ENCODE results near the gene WDR76. TPM values are rescaled to one million over a fixed set of nuclear protein-coding genes. Genes with fewer than 3 reads are reported as not detected.
"Not testable (repeated sequence)": the region's sequence is repeated elsewhere in the genome, so short reads cannot be mapped to it uniquely, and the experiment has no call there.

Gene WDR76
- total RNA-seq, 2 experiments from 2014 or later: 72.2 to 74.7 TPM

GRCh38 chr15:43866636-43867035 lies 39.8 kb downstream of the WDR76 start:
- DNase-seq, H3K4me3 Mint-ChIP-seq, POLR2A ChIA-PET, H3K27me3 Mint-ChIP-seq, H3K9me3 Mint-ChIP-seq, H3K4me1 Mint-ChIP-seq, H3K27ac Mint-ChIP-seq, CTCF ChIA-PET: not testable (repeated sequence)
- peaks cover 55% of the 10 kb centered on the region for H3K36me3 Mint-ChIP-seq (ENCODE audit: low read depth)

- no peaks in the 10 kb centered on the region for H3K4me1 Mint-ChIP-seq
- no peak for DNase-seq
- H3K9me3 Mint-ChIP-seq: no peaks in the 10 kb centered on the region
- ChIA-PET POLR2A (no interaction called here), CTCF (no interaction called here)
- H3K27me3 Mint-ChIP-seq: no peaks in the 10 kb centered on the region
- H3K36me3 Mint-ChIP-seq (ENCODE audit: low read depth): peaks cover 55% of the 10 kb centered on the region
- H3K27ac Mint-ChIP-seq: no peak overlapping the region
- H3K4me3 Mint-ChIP-seq: no peak overlapping the region
Observed at GRCh38 chr15:43867096-43867495, 40.3 kb downstream of the WDR76 start.

GRCh38 chr15:43868406-43868805 lies 41.6 kb downstream of the WDR76 start:
- peaks cover 61% of the 10 kb centered on the region for H3K36me3 Mint-ChIP-seq (ENCODE audit: low read depth)
- no peaks in the 10 kb centered on the region for H3K27me3 Mint-ChIP-seq
- H3K27ac Mint-ChIP-seq: no peak overlapping the region
- DNase-seq: no peak
- CTCF ChIA-PET: no interaction called here
- H3K4me1 Mint-ChIP-seq: no peaks in the 10 kb centered on the region
- H3K4me3 Mint-ChIP-seq: no peak overlapping the region
- POLR2A ChIA-PET: interaction anchor here (0.6 kb wide), 1 partner anchor 540 kb away, joined by 3 read pairs; no protein-coding TSS in a partner anchor
- H3K9me3 Mint-ChIP-seq: no peaks in the 10 kb centered on the region

GRCh38 chr15:43871835-43872234 lies 45.0 kb downstream of the WDR76 start:
- DNase-seq: no peak
- Mint-ChIP-seq H3K4me3 (no peak overlapping the region), H3K36me3 (ENCODE audit: low read depth) (peaks cover 60% of the 10 kb centered on the region), H3K27me3 (no peaks in the 10 kb centered on the region), H3K9me3 (no peaks in the 10 kb centered on the region), H3K27ac (no peak overlapping the region), H3K4me1 (no peaks in the 10 kb centered on the region)
- ChIA-PET CTCF (interaction anchor here (1.5 kb wide), 1 partner anchor 19 kb away, joined by 3 read pairs; no protein-coding TSS in a partner anchor), POLR2A (no interaction called here)

- POLR2A ChIA-PET: interaction anchor here (1.3 kb wide), 1 partner anchor 9 kb away, joined by 4 read pairs; no protein-coding TSS in a partner anchor
Observed at GRCh38 chr15:43872416-43873020, 45.7 kb downstream of the WDR76 start.

GRCh38 chr15:43873651-43874050 lies 46.8 kb downstream of the WDR76 start:
- H3K27ac Mint-ChIP-seq: no peak overlapping the region
- POLR2A ChIA-PET: no interaction called here
- no peak overlapping the region for H3K4me3 Mint-ChIP-seq
- H3K36me3 Mint-ChIP-seq (ENCODE audit: low read depth): peaks cover 53% of the 10 kb centered on the region
- no peak for DNase-seq
- no peaks in the 10 kb centered on the region for H3K4me1 Mint-ChIP-seq
- no peaks in the 10 kb centered on the region for H3K27me3 Mint-ChIP-seq
- CTCF ChIA-PET: interaction anchor here (0.6 kb wide), 1 partner anchor 30 kb away, joined by 3 read pairs; no protein-coding TSS in a partner anchor
- no peaks in the 10 kb centered on the region for H3K9me3 Mint-ChIP-seq

More at GRCh38 chr15:43872416-43873020, 45.7 kb downstream of the WDR76 start:
- no peaks in the 10 kb centered on the region for H3K4me1 Mint-ChIP-seq
- no peak overlapping the region for H3K4me3 Mint-ChIP-seq
- CTCF ChIA-PET: interaction anchor here (1.5 kb wide), 1 partner anchor 19 kb away, joined by 3 read pairs; no protein-coding TSS in a partner anchor
- no peaks in the 10 kb centered on the region for H3K27me3 Mint-ChIP-seq
- peaks cover 55% of the 10 kb centered on the region for H3K36me3 Mint-ChIP-seq (ENCODE audit: low read depth)
- no peak for DNase-seq
- H3K27ac Mint-ChIP-seq: no peak overlapping the region
- H3K9me3 Mint-ChIP-seq: no peaks in the 10 kb centered on the region

GRCh38 chr15:43876872-43877271 lies 50.1 kb downstream of the WDR76 start:
- ChIA-PET POLR2A (interaction anchor here (1.0 kb wide), 1 partner anchor 14 kb away, joined by 4 read pairs; no protein-coding TSS in a partner anchor), CTCF (interaction anchor here (0.6 kb wide), 1 partner anchor 328 kb away, joined by 4 read pairs; no protein-coding TSS in a partner anchor)
- no peaks in the 10 kb centered on the region for H3K27me3 Mint-ChIP-seq
- no peaks in the 10 kb centered on the region for H3K9me3 Mint-ChIP-seq
- no peak overlapping the region for H3K27ac Mint-ChIP-seq
- DNase-seq: no peak
- H3K4me3 Mint-ChIP-seq: no peak overlapping the region
- H3K4me1 Mint-ChIP-seq: no peaks in the 10 kb centered on the region
- H3K36me3 Mint-ChIP-seq (ENCODE audit: low read depth): peaks cover 50% of the 10 kb centered on the region

GRCh38 chr15:43877371-43877770 lies 50.6 kb downstream of the WDR76 start:
- Mint-ChIP-seq H3K9me3 (no peaks in the 10 kb centered on the region), H3K27ac (no peak overlapping the region), H3K4me1 (no peaks in the 10 kb centered on the region), H3K27me3 (no peaks in the 10 kb centered on the region), H3K36me3 (ENCODE audit: low read depth) (peaks cover 49% of the 10 kb centered on the region), H3K4me3 (no peak overlapping the region)
- ChIA-PET POLR2A (no interaction called here), CTCF (interaction anchor here (0.6 kb wide), 1 partner anchor 328 kb away, joined by 4 read pairs; no protein-coding TSS in a partner anchor)
- DNase-seq: no peak

GRCh38 chr15:43878446-43878845 lies 51.6 kb downstream of the WDR76 start:
- Mint-ChIP-seq H3K9me3 (no peaks in the 10 kb centered on the region), H3K27me3 (no peaks in the 10 kb centered on the region), H3K36me3 (ENCODE audit: low read depth) (peaks cover 50% of the 10 kb centered on the region), H3K4me1 (no peaks in the 10 kb centered on the region), H3K27ac (no peak overlapping the region), H3K4me3 (no peak overlapping the region)
- no peak for DNase-seq
- POLR2A ChIA-PET: no interaction called here
- CTCF ChIA-PET: interaction anchor here (1.0 kb wide), 1 partner anchor 12 kb away, joined by 4 read pairs; no protein-coding TSS in a partner anchor

GRCh38 chr15:43879386-43880355 lies 52.9 kb downstream of the WDR76 start:
- no peak overlapping the region for H3K27ac Mint-ChIP-seq
- peaks cover 51% of the 10 kb centered on the region for H3K36me3 Mint-ChIP-seq (ENCODE audit: low read depth)
- H3K9me3 Mint-ChIP-seq: no peaks in the 10 kb centered on the region
- H3K27me3 Mint-ChIP-seq: no peaks in the 10 kb centered on the region
- no peaks in the 10 kb centered on the region for H3K4me1 Mint-ChIP-seq
- ChIA-PET CTCF (no interaction called here), POLR2A (interaction anchor here (2.2 kb wide), 1 partner anchor 11 kb away, joined by 5 read pairs; no protein-coding TSS in a partner anchor)
- DNase-seq: no peak
- H3K4me3 Mint-ChIP-seq: no peak overlapping the region

GRCh38 chr15:43880406-43881194 lies 53.8 kb downstream of the WDR76 start:
- no peak for DNase-seq
- ChIA-PET POLR2A (interaction anchor here (0.8 to 2.2 kb wide), 2 partner anchors 8 to 10 kb away, joined by 4 to 5 read pairs; no protein-coding TSS in a partner anchor), CTCF (interaction anchor here (1.1 to 1.9 kb wide), 2 partner anchors 22 to 29 kb away, joined by 3 to 4 read pairs; no protein-coding TSS in a partner anchor)
- Mint-ChIP-seq H3K9me3 (no peaks in the 10 kb centered on the region), H3K4me3 (no peak overlapping the region), H3K27me3 (no peaks in the 10 kb centered on the region), H3K27ac (no peak overlapping the region), H3K4me1 (no peaks in the 10 kb centered on the region), H3K36me3 (ENCODE audit: low read depth) (peaks cover 51% of the 10 kb centered on the region)

GRCh38 chr15:43881245-43881644 lies 54.4 kb downstream of the WDR76 start:
- H3K9me3 Mint-ChIP-seq: no peaks in the 10 kb centered on the region
- CTCF ChIA-PET: interaction anchor here (0.6 to 1.9 kb wide), 4 partner anchors 12 to 527 kb away, joined by 3 to 4 read pairs (median 3); no protein-coding TSS in a partner anchor
- H3K4me1 Mint-ChIP-seq: no peaks in the 10 kb centered on the region
- POLR2A ChIA-PET: interaction anchor here (0.8 to 2.2 kb wide), 2 partner anchors 9 kb away, joined by 4 to 5 read pairs; no protein-coding TSS in a partner anchor
- no peak for DNase-seq
- H3K27ac Mint-ChIP-seq: no peak overlapping the region
- no peaks in the 10 kb centered on the region for H3K27me3 Mint-ChIP-seq
- H3K4me3 Mint-ChIP-seq: no peak overlapping the region
- H3K36me3 Mint-ChIP-seq (ENCODE audit: low read depth): peaks cover 45% of the 10 kb centered on the region

Measured in activated CD4-positive, alpha-beta memory T cell treated with anti-CD3 and anti-CD28 coated beads, Interleukin-2, amount 10 ng/mL, durations not matched to agents 7 days and 5 days (primary cell).